GM10266 (cell line): ENCODE measurements around the gene PRSS48.
"Not testable (repeated sequence)": the region's sequence is repeated elsewhere in the genome, so short reads cannot be mapped to it uniquely, and the experiment has no call there.

Experiments used
- DNase-seq: peaks from one replicate; pipeline ENCODE4 v3.0.0; 2012; ENCODE audit errors: extremely low spot score
- CTCF ChIP-seq: IDR thresholded peaks from 2 replicates; pipeline ENCODE4 v1.5.1; 2012; ENCODE audit warnings: mild to moderate bottlenecking, low read depth; ENCODE audit not compliant: control insufficient read depth, insufficient read depth; ENCODE audit errors: missing control alignments

Gene PRSS48

GRCh38 chr4:151266497-151266896, 10.5 kb upstream of the PRSS48 start:
- DNase-seq: no peak
- no peak for TF ChIP-seq CTCF

GRCh38 chr4:151267104-151267503, 9.9 kb upstream of the PRSS48 start:
- DNase-seq: no peak

GRCh38 chr4:151267822-151268535, 9.0 kb upstream of the PRSS48 start:
- TF ChIP-seq CTCF: no peak
- no peak for DNase-seq

More at GRCh38 chr4:151267104-151267503, 9.9 kb upstream of the PRSS48 start:
- TF ChIP-seq CTCF: no peak

GRCh38 chr4:151268905-151269304, 8.1 kb upstream of the PRSS48 start:
- not testable (repeated sequence) for DNase-seq

- DNase-seq: no peak
- no peak for TF ChIP-seq CTCF
Observed at GRCh38 chr4:151284534-151285245, 7.7 kb downstream of the PRSS48 start.

- TF ChIP-seq CTCF: no peak
- no peak for DNase-seq
Observed at GRCh38 chr4:151287409-151287808, 10.4 kb downstream of the PRSS48 start.

GRCh38 chr4:151291485-151291884, 14.5 kb downstream of the PRSS48 start:
- no peak for DNase-seq
- TF ChIP-seq CTCF: no peak

- TF ChIP-seq CTCF: no peak
- no peak for DNase-seq
Observed at GRCh38 chr4:151292038-151292437, 15.1 kb downstream of the PRSS48 start.
